PC-9 (cell line): Measurements from ENCODE around the gene FNBP1L. TPM values are rescaled to one million over a fixed set of nuclear protein-coding genes. Genes with fewer than 3 reads are reported as not detected.

ENCODE experiments used
- BruUV-seq: library from RNA; stranded (reverse); fragments of 400-500 nt; replicated peaks from 2 replicates; lab custom pipeline; 2021; lab: Mats Ljungman, UMichigan
- CTCF ChIA-PET: fragments of 300-600 bp; sonication (Branson Sonifier 250); formaldehyde crosslinking; loops from one replicate; lab custom pipeline; 2022; ENCODE audit warnings: antibody characterized with exemption; lab: Charles Lee
- POLR2A ChIA-PET: fragments of 300-600 bp; sonication (Branson Sonifier 250); formaldehyde crosslinking; loops from one replicate; lab custom pipeline; 2022; ENCODE audit warnings: antibody characterized with exemption; ENCODE audit not compliant: unreplicated experiment; lab: Charles Lee
- DNase-seq, 2 experiments: peaks; one replicate each; pipeline versions ENCODE4 v3.0.0 to v3.0.0-alpha.2; 2015 to 2022; ENCODE audit warnings: mixed read lengths in 1 of 2
- H2AFZ ChIP-seq: fragments of 200-600 bp; sonication (generic); 2 replicates; pipeline ENCODE4 v1.8.1; 2017; ENCODE audit warnings: antibody characterized with exemption
- H3F3A ChIP-seq: fragments of 200-600 bp; sonication (generic); 2 replicates; pipeline ENCODE4 v1.8.1; 2017; ENCODE audit warnings: antibody characterized with exemption, mild to moderate bottlenecking, low read depth; ENCODE audit not compliant: insufficient read depth
- H3K27ac ChIP-seq: fragments of 200-600 bp; sonication (generic); 2 replicates; pipeline ENCODE4 v1.6.1; 2016; ENCODE audit warnings: mixed run types
- H3K27me3 ChIP-seq: fragments of 200-600 bp; sonication (generic); 2 replicates; pipeline ENCODE4 v1.6.1; 2016; ENCODE audit warnings: low read depth, mixed run types; ENCODE audit not compliant: insufficient read depth
- H3K36me3 ChIP-seq: fragments of 200-600 bp; sonication (generic); 2 replicates; pipeline ENCODE4 v1.6.1; 2016; ENCODE audit warnings: low read depth, mixed run types
- H3K4me1 ChIP-seq: fragments of 200-600 bp; sonication (generic); replicated peaks from 2 replicates; pipeline ENCODE4 v1.6.1; 2016; ENCODE audit warnings: mixed run types; ENCODE audit not compliant: insufficient read depth
- H3K4me2 ChIP-seq: fragments of 200-600 bp; sonication (generic); 2 replicates; pipeline ENCODE4 v1.6.1; 2017; ENCODE audit warnings: mixed run types
- H3K4me3 ChIP-seq: fragments of 200-600 bp; sonication (generic); 2 replicates; pipeline ENCODE4 v1.6.1; 2016; ENCODE audit warnings: mixed run types
- H3K79me2 ChIP-seq: fragments of 200-600 bp; sonication (generic); 2 replicates; pipeline ENCODE4 v1.6.1; 2017; ENCODE audit warnings: low read depth, mixed run types
- H3K9me2 ChIP-seq: fragments of 200-600 bp; sonication (generic); 2 replicates; pipeline ENCODE4 v1.8.1; 2017; ENCODE audit warnings: mild to moderate bottlenecking; ENCODE audit not compliant: insufficient read depth
- H3K9me3 ChIP-seq: fragments of 200-600 bp; sonication (generic); 2 replicates; pipeline ENCODE4 v1.8.1; 2016; ENCODE audit warnings: low read depth; ENCODE audit not compliant: insufficient read depth
- H4K20me1 ChIP-seq: fragments of 200-600 bp; sonication (generic); 2 replicates; pipeline ENCODE4 v1.8.1; 2017; ENCODE audit not compliant: insufficient read depth
- CTCF ChIP-seq: fragments of 200-600 bp; sonication (generic); conservative IDR thresholded peaks from 2 replicates; pipeline ENCODE4 v1.6.1; 2017; ENCODE audit warnings: mixed run types, antibody characterized with exemption, mild to moderate bottlenecking, moderate library complexity
- EZH2 ChIP-seq: fragments of 200-600 bp; sonication (generic); IDR thresholded peaks from 2 replicates; pipeline ENCODE4 v1.8.0; 2017; ENCODE audit warnings: antibody characterized with exemption, low read depth
- intact Hi-C: fragments of 100-400 bp; cut with micrococcal nuclease; formaldehyde crosslinking; loops from one replicate; pipeline ENCODE4 v1.10.0; 2022; ENCODE audit not compliant: unreplicated experiment
- total RNA-seq: library from RNA; stranded (reverse); gene quantifications from 2 replicates; pipeline ENCODE4 v1.2.3, GENCODE V29; 2021

The FNBP1L gene
- total RNA-seq, 1 experiment from 2014 or later: 34.3 TPM

- peaks cover 58% of the 10 kb centered on the region for H3F3A ChIP-seq
- peaks cover 18% of the 10 kb centered on the region for H3K36me3 ChIP-seq
- 0 out of 2 replicates have a peak, but pooled peaks cover 4% of the 10 kb centered on the region for H4K20me1 ChIP-seq
- H3K9me3 ChIP-seq: no peaks in the 10 kb centered on the region
- no peaks in the 10 kb centered on the region for H3K79me2 ChIP-seq
- H3K27ac ChIP-seq: no peak overlapping the region
- BruUV-seq: no TSS peak
- peaks cover 11% of the 10 kb centered on the region for H3K4me1 ChIP-seq
- no peaks in the 10 kb centered on the region for H3K9me2 ChIP-seq
- H3K4me2 ChIP-seq: no peak overlapping the region
- H3K4me3 ChIP-seq: no peak overlapping the region
- ChIA-PET CTCF (interaction anchor here (0.7 kb wide), 1 partner anchor 278 kb away, joined by 5 read pairs; no protein-coding TSS in a partner anchor), POLR2A (no interaction called here)
- intact Hi-C loops: loop anchor here (10.0 kb wide), 1 partner anchor 110 kb away; the partner anchor contains the start of gene FNBP1L
- TF ChIP-seq EZH2 (no peak), CTCF (no peak)
- DNase-seq: no peak
- no peaks in the 10 kb centered on the region for H3K27me3 ChIP-seq
- no peak overlapping the region for H2AFZ ChIP-seq
These were observed 107.3 kb downstream of the FNBP1L start for GRCh38 chr1:93554883-93555872.

- H3K4me1 ChIP-seq: peaks cover 11% of the 10 kb centered on the region
- H3K79me2 ChIP-seq: no peaks in the 10 kb centered on the region
- DNase-seq: no peak
- CTCF ChIA-PET: no interaction called here
- H3K4me2 ChIP-seq: no peak overlapping the region
- H3K9me3 ChIP-seq: no peaks in the 10 kb centered on the region
- H3K27me3 ChIP-seq: no peaks in the 10 kb centered on the region
- 0 out of 2 replicates have a peak, but pooled peaks cover 4% of the 10 kb centered on the region for H4K20me1 ChIP-seq
- H3K36me3 ChIP-seq: peaks cover 29% of the 10 kb centered on the region
- intact Hi-C loops: loop anchor here (10.0 kb wide), 1 partner anchor 111 kb away; the partner anchor contains the start of gene FNBP1L
- H3K9me2 ChIP-seq: no peaks in the 10 kb centered on the region
- H3K27ac ChIP-seq: no peak overlapping the region
- H2AFZ ChIP-seq: no peak overlapping the region
- no peak overlapping the region for H3K4me3 ChIP-seq
- POLR2A ChIA-PET: no interaction called here
- TF ChIP-seq EZH2: no peak
- no peak for TF ChIP-seq CTCF
- peaks cover 69% of the 10 kb centered on the region for H3F3A ChIP-seq
- BruUV-seq: no TSS peak
These were observed 108.4 kb downstream of the FNBP1L start for GRCh38 chr1:93556291-93556690.

GRCh38 chr1:93559045-93559444 lies 111.1 kb downstream of the FNBP1L start:
- intact Hi-C loops: loop anchor here (10.0 kb wide), 1 partner anchor 114 kb away; the partner anchor contains the start of gene FNBP1L
- no peak for TF ChIP-seq CTCF
- TF ChIP-seq EZH2: no peak
- ChIA-PET POLR2A (interaction anchor here (0.7 kb wide), 2 partner anchors 26 to 140 kb away, joined by 3 to 6 read pairs; no protein-coding TSS in a partner anchor), CTCF (interaction anchor here (0.6 kb wide), 1 partner anchor 128 kb away, joined by 4 read pairs; no protein-coding TSS in a partner anchor)
- H2AFZ ChIP-seq: no peak overlapping the region
- H3K79me2 ChIP-seq: no peaks in the 10 kb centered on the region
- no peak overlapping the region for H3K4me3 ChIP-seq
- no peaks in the 10 kb centered on the region for H3K9me3 ChIP-seq
- H3K36me3 ChIP-seq: peaks cover 51% of the 10 kb centered on the region
- peaks cover 5% of the 10 kb centered on the region for H3K4me1 ChIP-seq
- H3K27ac ChIP-seq: no peak overlapping the region
- H3K27me3 ChIP-seq: no peaks in the 10 kb centered on the region
- DNase-seq: no peak
- H4K20me1 ChIP-seq: peaks cover 4% of the 10 kb centered on the region; the same call in 1 of the 2 replicates
- peaks cover 89% of the 10 kb centered on the region for H3F3A ChIP-seq
- no TSS peak for BruUV-seq
- no peak overlapping the region for H3K4me2 ChIP-seq
- no peaks in the 10 kb centered on the region for H3K9me2 ChIP-seq
